Left ventricle myocardium inferior (tissue), 1 donor: ENCODE measurements around the gene AREG. TPM values are rescaled to one million over a fixed set of nuclear protein-coding genes. Genes with fewer than 3 reads are reported as not detected.

Experiments used
- DNase-seq: peaks from one replicate; pipeline ENCODE4 v3.0.0-alpha.2; 2020
- H3K27ac ChIP-seq: fragments of 200-600 bp; replicated peaks from 2 replicates; pipeline ENCODE4 v1.8.0; 2021
- H3K27me3 ChIP-seq: fragments of 200-600 bp; 2 replicates; pipeline ENCODE4 v1.8.0; 2021; ENCODE audit warnings: low read depth
- H3K36me3 ChIP-seq: fragments of 200-600 bp; 2 replicates; pipeline ENCODE4 v1.8.0; 2021
- H3K4me1 ChIP-seq: fragments of 200-600 bp; 2 replicates; pipeline ENCODE4 v1.8.0; 2021
- H3K4me3 ChIP-seq: fragments of 200-600 bp; 2 replicates; pipeline ENCODE4 v1.8.0; 2021; ENCODE audit warnings: mild to moderate bottlenecking, moderate library complexity
- H3K9me3 ChIP-seq: fragments of 200-600 bp; replicated peaks from 2 replicates; pipeline ENCODE4 v1.8.0; 2021
- CTCF ChIP-seq: fragments of 200-600 bp; IDR thresholded peaks from 2 replicates; pipeline ENCODE4 v1.8.0; 2021; ENCODE audit warnings: antibody characterized with exemption, mild to moderate bottlenecking, borderline replicate concordance
- intact Hi-C: fragments of 100-400 bp; cut with micrococcal nuclease; formaldehyde crosslinking; loops from one replicate; pipeline ENCODE4 v1.11.0; 2022
- total RNA-seq: library from RNA; stranded (reverse); fragmentation: NEBNext Ultra II Directional; extraction: Animal tissue kit (Norgen Biotek cat#: 25700); gene quantifications from one replicate; pipeline ENCODE4 v1.2.1, GENCODE V29; 2021
- donor health status: DM: no; HTN: yes; CAD: no; lungs with severe emphysema.

The AREG gene
- total RNA-seq, 1 donor from 2014 or later, result 0.55 TPM

DNA sequence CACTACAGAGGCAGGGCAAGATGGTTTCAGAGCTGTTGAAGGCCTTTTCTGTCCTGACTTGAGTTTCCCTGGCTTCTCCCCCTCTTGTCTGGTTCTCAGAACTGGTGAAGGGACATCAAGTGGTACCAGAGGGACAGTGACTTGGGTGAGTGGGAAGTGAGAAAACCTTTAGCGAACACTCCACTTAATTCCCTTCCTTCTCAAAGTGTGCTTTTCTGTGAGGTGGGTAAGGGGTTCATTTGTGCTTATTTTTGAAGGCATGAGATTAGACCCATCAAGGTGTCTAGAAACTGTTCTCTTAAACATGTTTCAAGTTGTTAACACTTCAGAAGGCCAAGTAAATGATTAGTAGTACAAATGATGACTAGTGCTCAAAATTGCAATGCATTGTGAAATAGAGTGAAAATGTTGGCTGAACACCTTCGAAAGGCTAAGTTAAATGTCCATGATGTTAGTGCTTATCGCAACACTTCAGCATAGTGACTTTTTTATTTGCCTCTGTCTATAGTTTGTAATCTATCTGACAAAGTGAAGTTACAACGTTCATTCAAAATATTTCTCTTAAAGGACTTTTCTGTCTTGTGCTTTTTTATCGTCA lies 2.8 kb downstream of the AREG start:
- H3K27me3 ChIP-seq, result no peaks in the 10 kb centered on the region
- intact Hi-C loops, result no loop called here
- no peak overlapping the region for H3K4me3 ChIP-seq
- H3K27ac ChIP-seq, result no peak overlapping the region
- DNase-seq, result no peak
- H3K4me1 ChIP-seq, result peaks cover 18% of the 10 kb centered on the region
- no peaks in the 10 kb centered on the region for H3K36me3 ChIP-seq
- no peak for TF ChIP-seq CTCF
- no peaks in the 10 kb centered on the region for H3K9me3 ChIP-seq

DNA sequence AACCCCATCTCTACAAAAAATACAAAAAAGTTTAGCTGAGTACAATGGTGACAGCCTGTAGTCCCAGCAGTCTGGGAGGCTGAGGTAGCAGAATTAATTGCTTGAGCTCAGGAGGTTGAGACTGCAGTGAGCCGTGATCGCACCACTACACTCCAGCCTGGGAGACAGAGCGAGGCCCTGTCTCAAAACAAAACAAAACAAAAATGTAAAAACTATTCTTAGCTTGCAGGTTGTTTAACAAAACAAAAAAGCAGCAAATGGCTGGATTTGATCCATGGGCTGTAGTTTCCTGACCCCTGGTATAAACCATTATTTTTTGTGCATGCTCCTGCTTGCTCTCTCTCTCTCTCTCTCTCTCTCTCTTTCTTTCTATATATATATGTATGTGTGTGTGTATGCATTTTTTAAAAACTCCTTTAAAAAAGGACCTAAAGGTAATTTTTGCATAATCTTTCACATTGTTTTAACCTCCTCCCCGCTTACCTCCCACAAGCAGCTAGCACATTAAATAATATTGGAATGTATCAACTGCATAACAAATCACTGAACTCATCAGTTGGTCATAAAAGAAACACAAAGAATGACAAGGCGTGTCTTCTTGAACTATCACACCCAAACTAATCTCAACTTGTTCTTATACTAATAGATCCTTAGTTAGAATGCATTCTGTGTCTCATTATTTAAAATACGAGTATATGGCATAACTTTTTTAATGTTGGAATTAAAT lies 4.8 kb downstream of the AREG start:
- TF ChIP-seq CTCF, result no peak
- Histone ChIP-seq H3K4me1 (peaks cover 11% of the 10 kb centered on the region), H3K4me3 (no peak overlapping the region), H3K9me3 (no peaks in the 10 kb centered on the region), H3K27me3 (no peaks in the 10 kb centered on the region), H3K36me3 (no peaks in the 10 kb centered on the region), H3K27ac (no peak overlapping the region)
- intact Hi-C loops, result no loop called here
- no peak for DNase-seq

GRCh38 chr4:74450298-74450683 lies 5.4 kb downstream of the AREG start:
- Histone ChIP-seq H3K4me3 (no peak overlapping the region), H3K9me3 (no peaks in the 10 kb centered on the region), H3K36me3 (no peaks in the 10 kb centered on the region), H3K27me3 (no peaks in the 10 kb centered on the region), H3K4me1 (peaks cover 5% of the 10 kb centered on the region), H3K27ac (no peak overlapping the region)
- no peak for DNase-seq
- intact Hi-C loops, result no loop called here
- no peak for TF ChIP-seq CTCF

- DNase-seq, result no peak
- H3K27me3 ChIP-seq, result no peaks in the 10 kb centered on the region
- no peaks in the 10 kb centered on the region for H3K9me3 ChIP-seq
- intact Hi-C loops, result no loop called here
- H3K4me3 ChIP-seq, result no peak overlapping the region
- no peaks in the 10 kb centered on the region for H3K4me1 ChIP-seq
- no peak for TF ChIP-seq CTCF
- no peak overlapping the region for H3K27ac ChIP-seq
- no peaks in the 10 kb centered on the region for H3K36me3 ChIP-seq
These were observed 6.3 kb downstream of the AREG start for GRCh38 chr4:74451214-74451661.

GRCh38 chr4:74453037-74453635 lies 8.2 kb downstream of the AREG start:
- no peaks in the 10 kb centered on the region for H3K27me3 ChIP-seq
- intact Hi-C loops, result no loop called here
- H3K36me3 ChIP-seq, result no peaks in the 10 kb centered on the region
- H3K4me3 ChIP-seq, result no peak overlapping the region
- H3K27ac ChIP-seq, result no peak overlapping the region
- DNase-seq, result no peak
- H3K4me1 ChIP-seq, result no peaks in the 10 kb centered on the region
- no peaks in the 10 kb centered on the region for H3K9me3 ChIP-seq
- TF ChIP-seq CTCF, result no peak
